HG03378 (cell line): ENCODE data around the gene NOX4.

Experiments used
- ATAC-seq: cut with Tn5 transposase; IDR thresholded peaks from one replicate; pipeline ENCODE4 v1.9.1; 2021; ENCODE audit warnings: mild to moderate bottlenecking, moderate library complexity; ENCODE audit not compliant: unreplicated experiment

Gene NOX4

GRCh38 chr11:89490981-89491690 is at the start of gene NOX4:
Gene NOX4 (minus strand): TSS chr11:89491375. CDS start chr11:89491246, 129 bp downstream.
- ATAC-seq, result no peak

GRCh38 chr11:89540826-89541225 is 49.7 kb upstream of the NOX4 start:
- no peak for ATAC-seq

DNA sequence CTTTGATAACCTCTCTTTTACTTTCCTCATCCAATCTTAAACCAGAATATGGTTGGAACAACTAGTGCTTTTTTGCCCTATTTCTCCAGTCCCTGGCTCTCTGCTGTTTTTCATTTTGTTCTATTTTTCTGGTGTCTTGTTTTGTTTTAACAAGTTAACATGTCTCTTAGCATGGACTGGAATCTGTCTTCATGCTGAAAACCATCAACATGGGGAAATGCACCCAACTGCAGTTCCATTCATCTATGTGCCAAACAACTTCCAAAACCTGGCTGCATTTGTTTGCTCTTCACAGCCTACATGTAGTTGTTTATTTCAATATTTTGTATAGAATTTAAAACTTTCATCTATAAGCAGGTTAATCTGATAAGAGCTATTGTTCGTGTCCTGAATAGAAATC is 46.8 kb upstream of the NOX4 start:
- ATAC-seq, result no peak

GRCh38 chr11:89536926-89537325 is 45.8 kb upstream of the NOX4 start:
- ATAC-seq, result no peak

DNA sequence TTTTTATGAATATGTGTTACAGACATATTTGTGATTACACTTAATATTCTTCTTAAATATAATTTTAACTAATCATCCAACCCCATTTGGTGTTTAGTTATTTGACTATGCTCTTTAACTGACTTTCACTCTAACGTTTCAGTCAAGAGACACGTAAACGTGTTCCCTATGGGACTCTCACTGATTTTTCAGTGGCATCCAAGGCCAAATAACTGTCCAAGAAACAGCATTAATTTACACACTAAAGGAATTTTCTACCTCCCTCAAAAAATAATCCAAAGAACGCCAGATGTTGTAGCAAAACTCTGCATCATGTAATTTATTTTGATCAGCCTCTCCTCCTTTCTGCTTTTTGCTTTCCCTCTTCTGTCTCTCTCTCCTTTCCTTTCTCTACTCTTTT is 44.0 kb upstream of the NOX4 start:
- ATAC-seq, result no peak

- ATAC-seq, result no peak
Measured at GRCh38 chr11:89529626-89530380, 38.6 kb upstream of the NOX4 start.

- no peak for ATAC-seq
Measured at GRCh38 chr11:89521792-89522191, 30.6 kb upstream of the NOX4 start.

DNA sequence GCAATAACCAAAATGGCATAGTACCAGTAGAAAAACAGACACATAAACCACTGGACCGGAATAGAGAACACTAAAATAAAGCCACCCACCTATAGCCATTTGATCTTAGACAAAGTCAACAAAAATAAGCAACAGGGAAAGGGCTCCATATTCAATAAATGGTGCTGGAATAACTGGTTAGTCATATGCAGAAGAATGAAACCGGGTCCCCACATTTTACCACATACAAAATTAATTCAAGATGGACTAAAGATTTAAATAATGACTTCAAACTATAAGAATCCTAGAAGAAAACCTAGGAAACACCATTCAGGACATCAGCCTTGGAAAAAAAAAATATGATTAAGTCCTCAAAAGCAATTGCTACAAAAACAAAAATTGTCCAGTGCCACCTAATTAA is 30.1 kb upstream of the NOX4 start:
- no peak for ATAC-seq

GRCh38 chr11:89516496-89516895 is 25.3 kb upstream of the NOX4 start:
- no peak for ATAC-seq

GRCh38 chr11:89508544-89508943 is 17.4 kb upstream of the NOX4 start:
- ATAC-seq, result no peak

- no peak for ATAC-seq
Measured at GRCh38 chr11:89504270-89504669, 13.1 kb upstream of the NOX4 start.

DNA sequence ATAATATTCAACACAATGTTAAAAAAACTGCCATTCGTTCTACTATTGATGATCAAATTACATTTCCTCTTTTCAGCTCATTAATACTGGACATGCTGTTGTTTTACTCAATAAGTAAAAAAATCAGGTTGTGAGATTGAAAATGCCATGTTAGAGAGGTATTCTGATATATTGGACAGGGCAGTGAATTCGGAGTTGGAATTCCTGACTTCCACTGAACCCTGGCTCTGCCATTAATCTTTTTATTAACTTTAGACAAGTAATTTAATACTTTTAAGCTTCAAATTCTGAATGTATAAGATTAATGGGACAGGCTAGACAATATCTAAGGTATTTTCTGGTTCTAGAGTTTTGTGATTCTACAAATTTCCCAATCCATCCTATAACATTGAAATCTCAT is 12.2 kb upstream of the NOX4 start:
- no peak for ATAC-seq

DNA sequence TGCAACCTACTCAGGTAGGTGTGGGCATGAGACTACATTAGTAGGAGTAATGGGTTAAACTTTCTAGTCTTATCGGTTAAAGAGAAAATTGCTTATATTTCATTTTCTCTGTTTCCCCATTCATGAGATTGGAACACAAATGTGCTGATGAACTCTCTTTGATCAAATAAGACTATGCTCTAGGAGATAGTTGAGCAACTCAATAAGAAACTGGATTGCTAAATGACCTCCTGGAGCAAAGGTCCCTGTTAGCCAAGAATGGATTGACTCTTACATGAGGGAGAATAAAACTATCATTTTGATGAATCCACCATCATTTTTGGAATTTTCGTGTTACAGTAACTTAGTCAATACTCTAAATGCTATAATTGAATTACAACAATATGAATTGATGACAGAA is 11.1 kb upstream of the NOX4 start:
- no peak for ATAC-seq

- ATAC-seq, result no peak
Measured at GRCh38 chr11:89500336-89500735, 9.2 kb upstream of the NOX4 start.

- ATAC-seq, result no peak
Measured at GRCh38 chr11:89498845-89499448, 7.8 kb upstream of the NOX4 start.

- ATAC-seq, result no peak
Measured at GRCh38 chr11:89495951-89496350, 4.8 kb upstream of the NOX4 start.

DNA sequence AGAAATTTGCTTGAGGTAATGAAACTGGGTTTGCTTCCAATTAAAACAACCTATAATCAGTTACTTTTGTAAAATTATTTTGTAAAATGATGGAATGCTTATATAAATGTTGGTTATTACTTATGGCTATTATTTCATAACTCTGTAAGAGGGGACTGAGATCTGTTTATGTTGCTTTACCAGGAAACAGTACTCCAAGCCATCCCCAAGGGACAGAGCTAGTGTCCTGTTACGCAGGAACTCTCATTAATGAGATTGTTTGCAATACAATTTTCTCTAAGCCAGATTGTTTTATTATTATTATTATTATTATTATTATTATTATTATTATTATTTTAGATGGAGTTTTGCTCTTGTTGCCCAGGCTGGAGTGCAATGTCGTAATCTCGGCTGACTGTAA is 2.3 kb upstream of the NOX4 start:
- no peak for ATAC-seq

- ATAC-seq, result no peak
Measured at GRCh38 chr11:89490602-89490980, 584 bp downstream of the NOX4 start.

- no peak for ATAC-seq
Measured at GRCh38 chr11:89489930-89490329, 1.2 kb downstream of the NOX4 start.

DNA sequence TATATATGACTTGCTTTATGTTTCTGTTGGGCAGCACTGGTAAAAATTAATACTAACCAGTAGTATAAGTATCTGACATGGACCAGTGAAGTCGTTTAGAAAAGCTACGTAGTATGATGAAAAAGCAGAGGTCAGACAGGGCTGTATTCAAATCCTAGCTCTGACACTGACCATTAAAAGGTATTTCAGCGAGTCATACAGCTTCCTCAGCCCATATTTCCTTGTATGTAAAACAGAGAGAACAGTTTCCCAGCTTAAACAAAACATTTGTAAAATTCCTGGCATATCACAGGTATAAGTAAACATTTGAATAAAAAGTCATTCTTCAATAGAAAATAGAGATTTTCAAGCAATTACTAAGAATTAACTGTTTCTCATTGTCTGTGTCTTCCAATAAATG is 4.2 kb downstream of the NOX4 start:
- no peak for ATAC-seq

GRCh38 chr11:89484896-89485295 is 6.3 kb downstream of the NOX4 start:
- no peak for ATAC-seq

- no peak for ATAC-seq
Measured at GRCh38 chr11:89477175-89477574, 14.0 kb downstream of the NOX4 start.
